ENCODE results near the gene YBEY.

YBEY gene

GRCh38 chr21:46334351-46335140 lies 48.4 kb downstream of the YBEY start:
- 0 out of 2 replicates have a peak, but pooled peaks cover 12% of the 10 kb centered on the region for H4K20me1 ChIP-seq
- no peak for TF ChIP-seq Cebpa-rat (IDR thresholded peaks at IDR 0.05)
- no peak overlapping the region for H3K4me2 ChIP-seq
- no peaks in the 10 kb centered on the region for H3K4me1 ChIP-seq
- no peaks in the 10 kb centered on the region for H3K27me3 ChIP-seq
- H3K9me3 ChIP-seq, result peaks cover 7% of the 10 kb centered on the region
- H3K36me3 ChIP-seq, result peaks cover 95% of the 10 kb centered on the region
- H3K9ac ChIP-seq, result no peak overlapping the region
- no peak overlapping the region for H3K4me3 ChIP-seq
- H3K27ac ChIP-seq, result no peak overlapping the region

DNA sequence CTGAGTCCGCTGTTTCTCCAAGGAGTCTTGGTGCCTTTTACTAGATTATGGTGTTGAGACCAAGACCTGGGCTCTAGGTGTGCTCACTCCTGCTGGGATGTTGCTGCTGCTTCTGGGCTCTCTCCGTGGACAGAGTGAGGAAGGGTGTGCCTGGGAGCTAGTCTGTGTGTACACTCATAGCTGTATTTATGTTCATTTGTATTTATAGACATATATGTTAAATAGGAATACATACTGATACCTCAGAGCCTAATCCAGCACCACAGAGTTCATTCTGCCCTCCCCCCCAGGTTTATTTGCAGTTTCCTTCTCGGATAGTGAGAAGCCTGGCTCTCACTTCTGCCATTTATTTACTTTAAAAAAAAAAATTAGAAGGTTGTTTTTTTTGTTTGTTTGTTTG lies 50.5 kb downstream of the YBEY start:
- H3K27me3 ChIP-seq, result no peaks in the 10 kb centered on the region
- no peak overlapping the region for H3K4me2 ChIP-seq
- H3K4me3 ChIP-seq, result no peak overlapping the region
- H3K27ac ChIP-seq, result no peak overlapping the region
- no peak overlapping the region for H3K9ac ChIP-seq
- no peak for TF ChIP-seq Cebpa-rat (IDR thresholded peaks at IDR 0.05)
- peaks cover 14% of the 10 kb centered on the region for H3K9me3 ChIP-seq
- no peaks in the 10 kb centered on the region for H3K4me1 ChIP-seq
- peaks cover 94% of the 10 kb centered on the region for H3K36me3 ChIP-seq
- 0 out of 2 replicates have a peak, but pooled peaks cover 12% of the 10 kb centered on the region for H4K20me1 ChIP-seq

GRCh38 chr21:46340998-46341397 lies 54.9 kb downstream of the YBEY start:
- Histone ChIP-seq H3K4me2 (no peak overlapping the region), H3K9me3 (peaks cover 14% of the 10 kb centered on the region), H3K9ac (no peak overlapping the region), H3K4me1 (no peaks in the 10 kb centered on the region), H3K27ac (no peak overlapping the region), H3K27me3 (no peaks in the 10 kb centered on the region), H3K36me3 (peaks cover 90% of the 10 kb centered on the region), H4K20me1 (peaks cover 8% of the 10 kb centered on the region; the same call in 1 of the 2 replicates), H3K4me3 (no peak overlapping the region)
- no peak for TF ChIP-seq Cebpa-rat (IDR thresholded peaks at IDR 0.05)

- peaks cover 9% of the 10 kb centered on the region for H3K9me3 ChIP-seq
- no peaks in the 10 kb centered on the region for H3K27me3 ChIP-seq
- H4K20me1 ChIP-seq, result peaks cover 8% of the 10 kb centered on the region; the same call in 1 of the 2 replicates
- no peak overlapping the region for H3K4me2 ChIP-seq
- no peak for TF ChIP-seq Cebpa-rat (IDR thresholded peaks at IDR 0.05)
- no peak overlapping the region for H3K9ac ChIP-seq
- no peak overlapping the region for H3K4me3 ChIP-seq
- no peaks in the 10 kb centered on the region for H3K4me1 ChIP-seq
- H3K36me3 ChIP-seq, result peaks cover 90% of the 10 kb centered on the region
- H3K27ac ChIP-seq, result no peak overlapping the region
These were observed 58.2 kb downstream of the YBEY start for GRCh38 chr21:46344219-46344915.

DNA sequence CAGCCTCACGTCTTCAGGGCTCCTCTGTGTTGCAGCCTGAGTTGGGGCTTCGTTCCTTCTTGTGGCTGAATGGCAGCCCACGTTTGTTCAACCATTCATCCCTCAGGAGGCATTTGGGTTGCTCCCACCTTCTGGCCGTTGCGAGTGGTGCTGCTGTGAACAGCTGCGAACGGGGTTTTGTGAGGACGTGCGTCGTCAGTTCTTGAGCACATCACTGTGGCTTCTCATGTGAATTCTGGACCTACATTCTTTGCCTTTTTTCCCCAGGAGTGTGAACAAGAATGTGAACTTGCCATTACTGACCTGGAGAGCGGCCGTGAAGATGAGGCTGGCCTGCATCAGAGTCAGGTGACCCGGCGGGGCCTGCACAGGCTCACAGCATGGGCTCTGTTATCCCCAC lies 59.7 kb downstream of the YBEY start:
- no peak for TF ChIP-seq Cebpa-rat (IDR thresholded peaks at IDR 0.05)
- Histone ChIP-seq H4K20me1 (peaks cover 8% of the 10 kb centered on the region; the same call in 1 of the 2 replicates), H3K27ac (no peak overlapping the region), H3K4me2 (no peak overlapping the region), H3K27me3 (no peaks in the 10 kb centered on the region), H3K4me1 (no peaks in the 10 kb centered on the region), H3K4me3 (no peak overlapping the region), H3K36me3 (peaks cover 91% of the 10 kb centered on the region), H3K9ac (no peak overlapping the region), H3K9me3 (no peaks in the 10 kb centered on the region)

- no peak for TF ChIP-seq Cebpa-rat (IDR thresholded peaks at IDR 0.05)
- no peaks in the 10 kb centered on the region for H3K9me3 ChIP-seq
- no peak overlapping the region for H3K27ac ChIP-seq
- no peaks in the 10 kb centered on the region for H3K4me1 ChIP-seq
- no peaks in the 10 kb centered on the region for H3K27me3 ChIP-seq
- H4K20me1 ChIP-seq, result peaks cover 9% of the 10 kb centered on the region; the same call in 1 of the 2 replicates
- peaks cover 91% of the 10 kb centered on the region for H3K36me3 ChIP-seq
- H3K9ac ChIP-seq, result no peak overlapping the region
- H3K4me3 ChIP-seq, result no peak overlapping the region
- H3K4me2 ChIP-seq, result no peak overlapping the region
These were observed 60.4 kb downstream of the YBEY start for GRCh38 chr21:46346296-46347202.

DNA sequence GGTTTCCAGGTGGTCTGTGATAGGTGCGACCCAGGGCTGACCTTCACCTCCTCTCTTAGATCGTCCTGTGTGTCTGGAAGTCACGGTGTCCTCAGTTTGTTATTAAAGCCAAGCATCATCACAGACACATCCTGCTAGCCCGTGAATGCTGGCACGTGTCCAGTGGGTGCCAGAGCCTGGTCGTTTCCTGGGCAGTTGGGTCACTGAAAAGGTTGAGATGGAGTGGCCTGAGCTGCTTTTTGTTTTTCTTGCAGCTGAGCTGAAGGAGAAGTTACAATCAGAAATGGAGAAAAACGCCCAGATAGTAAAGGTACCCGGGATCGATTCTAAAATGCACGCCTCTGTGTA lies 61.0 kb downstream of the YBEY start:
- H3K9ac ChIP-seq, result no peak overlapping the region
- no peak overlapping the region for H3K27ac ChIP-seq
- H3K4me2 ChIP-seq, result no peak overlapping the region
- no peaks in the 10 kb centered on the region for H3K4me1 ChIP-seq
- H3K27me3 ChIP-seq, result no peaks in the 10 kb centered on the region
- H3K4me3 ChIP-seq, result no peak overlapping the region
- H3K36me3 ChIP-seq, result peaks cover 91% of the 10 kb centered on the region
- peaks cover 15% of the 10 kb centered on the region; the same call in 1 of the 2 replicates for H4K20me1 ChIP-seq
- no peak for TF ChIP-seq Cebpa-rat (IDR thresholded peaks at IDR 0.05)
- H3K9me3 ChIP-seq, result no peaks in the 10 kb centered on the region

Measured in BLaER1 (cell line).